SK-N-MC (cell line): ENCODE measurements around the gene GUCY1A1.

Source experiments
- EZH2 ChIP-seq: fragments of 200-600 bp; sonication (generic); IDR thresholded peaks from one replicate; pipeline ENCODE4 v1.6.1; 2017; ENCODE audit warnings: antibody characterized with exemption
- POLR2AphosphoS5 ChIP-seq: IDR thresholded peaks from 2 replicates; pipeline ENCODE4 v1.6.1; 2012; ENCODE audit warnings: mild to moderate bottlenecking, low read depth, low read length, borderline replicate concordance

DNA sequence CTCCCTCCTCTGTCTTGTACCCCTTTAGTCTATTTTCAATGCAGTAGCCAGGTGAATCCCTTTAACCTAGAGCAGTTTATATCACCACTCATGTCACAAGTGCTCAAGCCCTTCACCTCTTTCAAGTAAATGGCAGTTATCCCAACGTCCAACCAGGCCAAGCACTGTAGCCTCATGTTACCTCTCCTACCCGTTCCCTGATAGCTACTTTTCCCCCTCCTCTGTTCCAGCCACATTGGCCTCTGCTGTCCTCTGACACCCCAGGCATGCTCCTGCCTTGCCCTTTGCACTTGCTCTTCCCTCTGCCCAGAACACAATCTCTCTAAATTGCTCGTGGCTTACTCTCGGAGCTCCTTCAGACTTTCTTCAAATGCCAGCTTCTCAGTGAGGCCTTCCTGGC is 107.4 kb downstream of the GUCY1A1 start:
- no peak for TF ChIP-seq POLR2AphosphoS5
- no peak for TF ChIP-seq EZH2
